HK-2 (cell line): ENCODE results near the gene ATP6V0A1.
A peak's percentile ranks its signal among the peaks of the same experiment; 100 is the strongest.

Experiments used
- DNase-seq: peaks from one replicate; pipeline ENCODE4 v3.0.0-alpha.2; 2018; ENCODE audit not compliant: unreplicated experiment

The ATP6V0A1 gene

DNA sequence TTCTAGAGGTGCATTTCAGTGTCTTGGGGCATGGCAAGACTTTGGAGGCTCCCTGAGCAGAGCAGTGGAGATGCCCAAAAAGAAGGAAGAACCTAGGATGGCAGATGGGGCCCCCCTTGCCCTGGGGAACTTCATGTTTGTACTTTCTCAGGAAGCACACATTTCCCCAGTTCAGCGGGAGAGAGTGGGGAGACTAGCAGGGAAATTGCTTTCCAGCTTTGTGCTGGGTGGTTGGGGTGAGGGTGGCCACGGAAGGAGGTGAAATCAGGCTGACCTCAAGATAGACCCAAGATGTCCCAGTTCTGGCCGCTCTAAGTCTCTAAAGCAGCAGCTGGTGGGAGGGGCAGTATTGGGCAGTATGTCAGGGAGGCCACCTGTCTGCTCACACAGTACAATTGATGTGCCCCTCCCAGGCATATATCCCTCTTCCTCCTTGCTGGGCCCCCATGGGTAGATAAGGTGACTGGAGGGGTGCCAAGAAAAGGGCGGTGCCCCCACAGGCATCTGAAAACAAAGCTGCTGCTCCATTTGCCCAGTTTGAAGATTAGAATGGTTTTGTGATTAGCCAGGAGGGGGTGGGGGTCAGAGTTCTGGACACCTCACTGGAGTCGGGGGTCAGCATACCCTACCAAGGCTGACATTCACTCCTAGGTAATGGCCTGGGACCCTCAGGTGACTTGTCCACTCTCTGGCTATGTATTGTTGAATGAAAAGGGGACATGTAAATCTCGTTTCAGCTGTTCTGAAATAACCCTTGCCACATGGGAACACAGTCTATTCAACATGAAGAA is 60.3 kb downstream of the ATP6V0A1 start:
- peak; percentile 57 for DNase-seq

GRCh38 chr17:42519546-42520491 is 61.1 kb downstream of the ATP6V0A1 start:
- DNase-seq, result peak; percentile 92

- no peak for DNase-seq
Observed at GRCh38 chr17:42520540-42520951, 61.9 kb downstream of the ATP6V0A1 start.

DNA sequence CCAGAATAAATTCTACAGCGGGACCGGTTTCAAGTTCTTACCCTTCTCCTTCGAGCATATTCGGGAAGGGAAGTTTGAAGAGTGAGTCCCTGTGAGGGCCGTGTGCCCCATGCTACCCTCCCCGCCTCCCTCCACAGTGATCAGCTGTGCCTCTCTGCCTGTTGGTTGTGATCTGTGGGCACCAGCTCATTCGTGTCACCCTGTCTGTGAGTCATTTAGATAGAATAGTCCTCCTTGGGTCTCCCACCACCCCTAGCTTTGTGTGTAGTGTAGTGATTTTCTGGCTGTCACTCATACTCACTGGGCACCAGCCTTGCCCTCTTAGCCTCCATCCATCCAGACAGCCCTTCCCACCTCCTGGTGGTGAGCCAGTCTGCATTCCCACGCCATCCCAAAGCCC is 62.4 kb downstream of the ATP6V0A1 start:
- peak; percentile 47 for DNase-seq

DNA sequence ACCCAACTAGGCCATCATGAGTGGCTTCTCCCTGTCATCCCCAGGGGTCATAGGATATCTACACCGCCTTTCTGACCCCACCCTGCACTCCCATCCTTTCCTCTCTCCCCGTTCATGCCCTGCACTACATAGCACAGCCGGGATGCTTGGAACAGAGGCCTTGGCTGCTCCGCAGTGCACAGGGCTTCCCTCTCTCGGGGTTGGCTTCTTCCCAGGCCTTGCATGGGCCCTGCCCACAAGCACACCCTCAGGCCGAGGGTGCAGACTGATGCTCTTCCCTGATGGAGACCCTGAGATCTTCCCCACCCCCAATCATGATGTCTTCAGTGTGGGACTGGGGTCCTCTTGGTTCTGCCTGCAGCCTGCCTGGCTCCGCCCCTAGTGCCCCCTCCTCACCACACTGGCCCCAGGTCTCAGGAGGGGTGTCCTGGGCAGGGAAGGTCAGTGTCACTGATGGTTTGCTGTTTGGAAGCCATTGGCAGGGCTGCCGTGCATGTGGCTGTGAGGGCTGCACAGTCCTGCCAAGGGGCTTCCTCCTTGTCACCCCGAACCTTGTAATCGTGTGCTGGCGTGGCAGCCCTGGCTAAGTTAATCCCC is 63.1 kb downstream of the ATP6V0A1 start:
- DNase-seq, result no peak

- no peak for DNase-seq
Observed at GRCh38 chr17:42522263-42522790, 63.6 kb downstream of the ATP6V0A1 start.

DNA sequence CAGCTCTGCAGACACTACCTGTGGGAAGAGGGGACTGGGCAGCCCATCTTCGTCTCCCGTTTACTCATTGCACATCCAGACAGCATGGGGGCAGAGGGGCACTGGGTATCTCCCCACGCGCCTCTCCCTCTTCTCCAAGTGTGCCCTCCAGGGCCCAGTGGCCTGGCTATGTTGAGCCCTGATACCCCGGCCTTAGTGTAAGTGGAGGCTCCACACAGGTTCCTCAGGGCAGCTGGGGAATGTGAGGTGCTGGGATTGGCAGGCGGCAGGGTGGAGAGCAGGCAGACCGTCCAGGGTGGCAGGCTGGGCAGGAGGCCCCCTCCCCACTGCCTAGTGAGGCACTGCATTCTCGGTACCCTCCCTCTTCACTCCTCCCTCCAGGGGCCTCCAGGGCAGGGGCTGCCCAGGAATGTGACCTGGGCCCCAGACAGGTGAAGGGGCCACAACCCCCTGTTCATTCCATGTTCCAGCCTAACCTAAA is 64.2 kb downstream of the ATP6V0A1 start:
- DNase-seq, result no peak

DNA sequence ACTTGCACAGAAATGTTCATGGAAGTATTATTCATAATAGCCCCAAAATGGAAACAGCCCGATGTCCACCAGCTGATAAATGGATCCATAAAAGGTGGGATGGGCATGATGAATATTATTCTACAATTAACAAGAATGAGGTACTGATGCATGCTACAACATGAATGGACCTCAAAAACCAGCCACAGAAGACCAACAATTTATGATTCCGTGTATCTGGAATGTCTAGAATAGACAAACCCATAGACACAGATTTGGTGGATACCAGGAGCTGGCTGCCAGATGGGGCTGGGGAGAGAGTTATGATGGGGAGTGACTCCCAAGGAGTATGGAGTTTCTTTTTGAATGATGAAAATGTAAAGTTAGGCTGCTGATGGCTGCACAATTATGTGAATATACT is 66.5 kb downstream of the ATP6V0A1 start:
- DNase-seq, result no peak

- no peak for DNase-seq
Observed at GRCh38 chr17:42526031-42526444, 67.4 kb downstream of the ATP6V0A1 start.

DNA sequence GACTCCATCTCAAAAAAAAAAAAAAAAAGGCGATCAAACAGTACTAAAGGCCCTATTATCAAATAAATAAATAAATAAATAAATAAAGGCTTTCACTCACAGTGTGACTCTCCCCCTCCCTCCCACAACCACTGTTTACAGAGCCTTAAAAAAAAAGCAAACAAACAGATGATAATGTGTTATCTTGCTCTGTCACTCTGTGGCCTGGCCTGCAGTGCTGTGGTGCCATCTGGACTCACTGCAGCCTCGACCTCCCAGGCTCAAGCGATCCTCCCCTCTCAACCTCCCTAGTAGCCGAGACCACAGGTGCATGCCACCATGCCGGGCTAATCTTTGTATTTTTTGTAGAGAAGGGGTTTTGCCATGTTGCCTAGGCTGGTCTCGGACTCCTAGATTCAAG is 69.3 kb downstream of the ATP6V0A1 start:
- DNase-seq, result no peak

DNA sequence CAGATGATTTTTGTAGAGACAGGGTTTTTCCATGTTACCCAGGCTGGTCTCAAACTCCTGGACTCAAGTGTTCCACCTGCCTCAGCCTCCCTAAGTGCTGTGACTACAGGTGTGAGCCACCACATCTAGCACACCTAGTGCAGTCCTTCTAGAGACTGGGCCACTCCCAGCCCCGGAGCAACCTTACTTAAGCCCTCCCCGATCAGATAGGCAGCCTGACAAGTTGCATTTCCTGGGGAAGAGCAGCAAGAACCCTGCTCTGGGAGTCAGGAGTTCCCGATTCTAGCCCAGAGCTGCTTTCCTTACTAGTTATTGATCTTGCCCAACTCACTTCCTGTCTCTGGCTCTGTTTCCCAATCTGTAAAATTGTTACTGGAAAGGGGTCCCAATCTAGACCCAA is 70.4 kb downstream of the ATP6V0A1 start:
- no peak for DNase-seq

- no peak for DNase-seq
Observed at GRCh38 chr17:42530952-42531454, 72.3 kb downstream of the ATP6V0A1 start.

DNA sequence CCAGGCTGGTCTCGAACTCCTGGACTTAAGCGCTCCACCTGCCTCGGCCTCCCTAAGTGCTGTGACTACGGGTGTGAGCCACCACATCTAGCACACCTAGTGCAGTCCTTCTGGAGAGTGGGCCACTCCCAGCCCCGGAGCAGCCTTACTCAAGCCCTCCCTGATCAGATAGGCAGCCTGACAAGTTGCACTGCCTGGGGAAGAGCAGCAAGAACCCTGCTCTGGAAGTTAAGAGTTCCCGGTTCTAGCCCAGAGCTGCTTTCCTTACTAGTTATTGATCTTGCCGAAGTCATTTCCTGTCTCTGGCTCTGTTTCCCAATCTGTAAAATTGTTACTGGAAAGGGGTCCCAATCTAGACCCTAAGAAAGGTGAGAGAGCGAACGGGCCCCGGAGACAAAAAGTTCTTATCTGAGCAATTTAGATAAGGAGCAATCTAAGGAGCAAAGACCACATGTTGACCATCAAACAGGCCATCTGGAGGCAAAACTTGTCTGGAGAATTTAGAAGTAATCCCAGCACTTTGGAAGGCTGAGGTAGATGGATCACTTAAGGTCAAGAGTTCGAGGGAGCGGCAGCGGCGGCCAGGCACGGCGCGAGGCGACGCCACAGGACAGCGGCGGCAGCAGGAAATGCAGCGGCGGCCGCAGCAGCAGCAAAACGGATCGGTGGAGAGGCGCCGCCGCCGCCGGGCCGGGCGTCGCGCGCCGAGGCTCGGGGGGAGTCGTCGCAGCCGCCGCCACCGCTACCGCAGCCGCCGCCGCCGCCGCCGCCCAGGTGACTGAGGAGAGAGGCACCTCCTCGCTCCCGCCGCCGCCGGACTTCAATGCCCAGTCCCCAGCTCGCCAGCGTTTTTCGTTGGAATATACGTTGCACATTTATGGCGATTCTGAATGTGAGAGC is 73.0 kb downstream of the ATP6V0A1 start:
- peak; percentile 66 for DNase-seq

DNA sequence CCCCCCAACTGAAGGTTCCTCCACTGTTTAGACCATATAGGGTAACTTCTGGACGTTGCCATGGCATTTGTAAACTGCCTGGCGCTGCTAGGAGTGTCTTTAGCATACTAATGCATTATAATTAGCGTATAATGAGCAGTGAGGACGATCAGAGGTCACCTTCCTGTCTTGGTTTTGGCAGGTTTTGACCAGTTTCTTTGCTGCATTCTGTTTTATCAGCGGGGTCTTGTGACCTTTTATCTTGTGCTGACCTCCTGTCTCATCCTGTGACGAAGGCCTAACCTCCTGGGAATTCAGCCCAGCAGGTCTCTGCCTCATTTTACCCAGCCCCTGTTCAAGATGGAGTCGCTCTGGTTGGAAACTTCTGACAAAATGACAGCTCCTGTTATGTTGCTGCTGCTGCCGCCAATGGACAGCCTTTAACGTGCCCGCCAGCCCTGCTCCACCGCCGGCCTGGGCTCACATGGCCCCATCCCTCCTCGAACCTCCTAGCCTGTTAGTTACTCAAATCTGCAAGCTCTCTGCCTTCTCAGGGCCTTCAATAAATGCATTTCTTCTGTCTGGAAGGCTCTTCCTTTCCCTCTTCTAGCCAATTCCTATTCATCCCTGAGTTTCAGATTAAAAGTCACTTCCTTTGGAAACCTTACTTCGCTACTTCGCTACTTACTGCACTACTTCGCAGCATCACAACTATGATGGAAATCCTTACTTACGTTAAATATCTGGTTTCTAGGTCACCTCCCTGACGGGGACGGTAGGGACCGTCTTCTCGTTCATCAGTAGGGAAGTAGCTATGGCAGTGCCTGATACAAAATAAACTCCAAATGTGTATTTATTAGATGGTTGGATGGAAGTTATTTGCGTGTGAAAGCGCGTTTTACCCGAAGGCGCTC is 76.7 kb downstream of the ATP6V0A1 start:
- DNase-seq, result no peak

DNA sequence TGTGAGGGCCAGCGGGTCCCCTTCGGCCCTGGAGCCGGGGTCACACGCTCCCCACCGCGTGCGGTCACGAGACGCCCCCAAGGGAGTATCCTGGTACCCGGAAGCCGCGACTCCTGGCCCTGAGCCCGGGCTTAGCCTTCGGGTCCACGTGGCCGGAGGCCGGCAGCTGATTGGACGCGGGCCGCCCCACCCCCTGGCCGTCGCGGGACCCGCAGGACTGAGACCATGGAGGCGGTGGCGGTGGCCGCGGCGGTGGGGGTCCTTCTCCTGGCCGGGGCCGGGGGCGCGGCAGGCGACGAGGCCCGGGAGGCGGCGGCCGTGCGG is 77.3 kb downstream of the ATP6V0A1 start, which contains the start of gene NAGLU:
Gene NAGLU, plus strand, starts transcription at position 194 of the 324 bp plus-strand sequence. Its CDS starts 32 bp downstream, at position 226.
- DNase-seq, result peak; percentile 92

GRCh38 chr17:42536372-42537155 is 77.9 kb downstream of the ATP6V0A1 start:
- peak; percentile 89 for DNase-seq

- DNase-seq, result no peak
Observed at GRCh38 chr17:42537156-42537805, 78.6 kb downstream of the ATP6V0A1 start.

GRCh38 chr17:42537826-42538451 is 79.3 kb downstream of the ATP6V0A1 start:
- DNase-seq, result no peak
